Jurkat, Clone E6-1 (cell line): Measurements from ENCODE around the gene PIPOX.
A peak's percentile ranks its signal among the peaks of the same experiment; 100 is the strongest.

Experiments
- DNase-seq: peaks from one replicate; pipeline ENCODE4 v3.0.0-alpha.2; 2011; ENCODE audit warnings: low read depth, low spot score
- H3K4me3 ChIP-seq: 2 replicates; pipeline ENCODE4 v1.5.1; 2011; ENCODE audit warnings: mild to moderate bottlenecking, low read length, control low read depth, moderate library complexity

The PIPOX gene

DNA sequence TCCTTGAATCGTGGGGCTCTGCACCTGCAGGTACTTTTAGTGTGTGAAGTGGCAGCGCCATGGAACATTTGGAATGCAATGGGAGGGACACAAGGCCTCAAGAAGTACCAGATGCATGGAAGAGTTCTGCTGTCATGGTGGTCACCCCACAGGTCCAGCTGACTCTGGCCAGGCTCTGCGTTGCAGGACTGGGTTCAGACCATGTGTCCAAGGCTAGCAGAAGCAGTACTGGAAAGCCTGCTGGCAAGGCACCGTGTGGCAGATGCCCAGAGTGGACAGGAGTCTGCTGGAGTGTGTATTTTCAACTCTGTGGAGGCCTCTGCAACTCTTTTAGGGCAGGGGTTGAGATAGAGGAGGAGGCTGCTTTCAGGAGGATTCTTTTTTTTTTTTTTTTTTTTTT lies 2.1 kb downstream of the PIPOX start:
- H3K4me3 ChIP-seq = no peak overlapping the region
- DNase-seq = no peak

DNA sequence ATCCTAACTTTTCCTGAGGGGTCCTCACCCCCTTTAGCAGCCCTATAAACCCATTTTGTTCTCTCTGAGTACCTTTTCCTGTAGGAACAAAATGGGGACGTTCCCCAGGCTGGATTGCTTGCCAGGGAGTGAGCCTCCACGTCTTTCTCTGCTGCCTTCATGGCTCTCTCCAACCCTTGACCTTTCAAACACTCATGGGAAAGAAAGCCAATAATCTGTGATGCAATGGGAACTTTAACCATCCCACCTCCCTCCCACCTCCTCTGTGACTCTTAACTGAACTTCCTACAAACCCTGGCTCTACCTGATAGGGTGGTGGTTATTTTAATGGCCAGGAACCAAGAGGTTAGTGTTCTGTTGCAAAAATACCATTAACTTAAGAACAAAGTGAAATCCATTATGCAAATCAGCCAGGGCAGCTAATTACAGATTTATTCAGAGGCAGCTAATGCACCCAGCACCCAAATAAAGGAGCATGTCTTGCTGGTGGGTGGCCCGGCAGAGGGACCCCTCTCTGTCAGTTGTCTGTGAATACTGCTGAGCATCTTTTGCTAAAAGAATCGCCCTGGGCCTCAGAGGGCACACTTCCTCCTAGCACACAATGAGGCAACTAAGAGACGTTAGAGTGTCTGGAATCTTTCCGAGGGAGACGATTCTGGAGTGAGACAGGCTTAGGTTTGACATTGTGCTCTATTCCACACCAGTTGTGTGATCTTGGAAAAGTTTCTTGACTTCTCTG lies 3.0 kb downstream of the PIPOX start:
- no peak for DNase-seq
- H3K4me3 ChIP-seq = no peak overlapping the region

DNA sequence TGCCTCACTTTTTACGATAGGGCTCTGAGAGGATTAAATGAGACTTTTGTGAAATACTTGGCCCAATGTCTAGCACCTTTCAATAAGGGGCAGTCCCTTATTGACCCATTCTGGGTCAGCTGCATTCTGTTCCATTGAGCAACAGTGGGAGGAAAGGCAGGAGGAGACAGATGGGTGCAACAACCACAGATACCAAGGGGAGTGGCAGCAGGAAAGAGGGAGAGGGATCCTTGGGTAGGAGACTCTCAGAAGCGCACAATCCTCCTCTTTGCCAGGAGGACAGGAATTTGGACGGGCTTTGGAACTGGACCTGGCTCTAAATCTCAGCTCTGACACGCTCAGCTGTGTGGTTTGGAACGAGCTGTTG lies 3.5 kb downstream of the PIPOX start:
- H3K4me3 ChIP-seq = no peak overlapping the region
- DNase-seq = no peak

DNA sequence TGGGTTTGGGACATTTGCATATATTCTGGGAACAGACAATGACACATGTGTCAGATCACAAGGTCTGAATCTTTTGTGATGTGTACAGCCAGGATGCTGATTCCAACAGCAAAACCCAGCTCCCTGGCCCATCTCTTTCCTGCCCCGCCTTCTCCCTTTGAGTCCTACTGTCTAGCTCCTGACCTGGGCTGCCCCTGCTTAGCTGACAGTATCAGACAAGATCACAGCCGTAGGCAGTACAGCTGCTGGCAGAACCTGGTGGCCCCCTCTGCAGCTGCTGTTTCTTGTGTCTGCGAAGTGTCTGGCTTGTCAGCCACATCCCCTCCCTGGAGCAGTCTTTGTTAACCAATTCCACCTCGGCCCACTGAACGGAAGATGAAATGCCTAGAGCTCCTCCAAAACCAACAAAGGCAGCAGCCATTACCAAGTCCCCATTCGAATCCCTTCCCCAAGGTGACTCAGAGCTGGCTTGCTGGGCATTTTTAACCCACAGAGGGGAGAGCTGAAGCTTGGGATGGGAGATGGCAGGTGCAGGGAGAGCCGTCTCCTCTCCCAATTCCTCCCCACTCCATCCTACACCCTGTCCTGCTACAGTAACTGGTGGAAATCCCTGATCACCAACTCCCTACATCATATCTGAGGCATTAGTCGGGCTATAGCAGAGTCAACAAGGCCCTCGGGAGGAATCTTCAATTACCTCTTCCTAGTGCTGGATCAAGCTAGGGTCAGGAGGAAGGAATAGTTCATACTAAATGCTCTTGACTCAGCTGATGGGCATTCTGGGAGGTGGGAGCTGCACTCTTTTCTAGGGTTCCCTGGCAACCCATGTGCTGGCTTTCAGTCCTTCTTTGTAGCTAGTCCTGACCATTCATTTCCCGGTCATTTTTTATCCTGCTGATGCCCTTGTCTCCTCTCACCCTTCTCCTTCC lies 5.8 kb downstream of the PIPOX start:
- peak; percentile 84 for DNase-seq
- H3K4me3 ChIP-seq = 0 out of 2 replicates have a peak overlapping the region, but pooled peaks have one; percentile 3

DNA sequence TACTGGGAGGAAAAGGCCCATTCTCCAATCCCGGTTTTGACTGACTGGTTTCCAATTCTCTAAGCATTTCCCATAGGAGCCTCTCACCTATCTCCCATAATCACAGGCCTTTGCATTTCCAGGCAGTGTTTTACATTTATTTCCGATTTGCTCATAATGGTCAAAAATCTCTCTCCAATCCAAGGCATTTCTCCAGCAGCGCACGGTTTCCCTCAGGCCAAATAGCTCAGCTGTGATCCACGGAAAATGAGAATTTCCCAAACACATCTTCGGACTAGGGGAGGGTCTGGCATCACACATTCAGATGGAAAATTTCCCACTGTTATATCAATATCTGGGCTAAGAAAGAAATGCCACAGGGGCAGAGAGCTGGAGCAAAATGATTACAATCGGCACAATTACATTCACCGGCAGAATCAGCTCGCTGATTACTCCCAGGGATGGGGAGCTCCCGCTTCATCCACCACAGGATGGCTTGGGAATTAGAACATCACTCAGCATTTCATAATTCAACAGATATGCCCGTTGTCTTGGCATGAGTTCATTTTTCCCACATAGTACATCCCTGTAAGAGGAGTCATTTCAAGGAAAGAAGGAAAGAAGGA lies 6.7 kb downstream of the PIPOX start:
- no peak overlapping the region for H3K4me3 ChIP-seq
- no peak for DNase-seq

DNA sequence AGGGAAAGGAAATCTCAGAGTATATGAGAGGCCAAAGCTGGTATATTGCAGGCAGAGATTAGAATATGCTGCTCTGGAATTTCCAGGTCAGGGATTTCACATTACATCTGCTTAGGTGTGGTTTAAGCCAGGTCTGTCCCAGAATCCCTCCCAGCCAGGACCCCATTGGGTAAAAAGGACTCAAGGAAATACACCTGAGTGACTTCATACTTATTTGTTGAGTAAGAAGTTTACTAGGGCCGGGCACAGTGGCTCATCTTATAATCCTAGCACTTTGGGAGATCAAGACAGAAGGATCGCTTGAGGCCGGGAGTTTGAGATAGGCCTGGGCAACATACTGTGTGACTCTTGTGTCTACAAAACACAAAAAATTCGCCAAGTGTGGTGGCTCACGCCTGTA lies 7.2 kb downstream of the PIPOX start:
- no peak overlapping the region for H3K4me3 ChIP-seq
- DNase-seq = no peak

DNA sequence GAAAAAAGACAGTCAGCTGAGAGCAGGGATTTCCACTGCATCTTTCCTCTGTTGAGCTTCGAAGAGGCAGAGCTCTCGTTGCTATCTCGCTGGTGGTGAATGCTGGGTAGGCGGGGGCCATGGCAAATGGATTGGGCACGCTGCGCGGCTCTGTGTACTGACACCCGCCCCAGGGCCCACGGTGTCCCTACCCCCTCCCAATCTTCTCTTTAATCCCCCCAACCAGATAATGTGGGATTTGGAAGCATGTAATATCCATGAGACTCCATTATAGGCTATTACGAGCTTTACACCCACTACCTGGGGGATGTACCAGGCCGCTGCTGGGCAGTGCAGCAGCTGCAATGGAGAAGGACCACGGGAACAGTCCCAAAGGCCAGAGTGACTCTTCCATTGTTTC lies 8.3 kb downstream of the PIPOX start:
- no peak for DNase-seq
- H3K4me3 ChIP-seq = no peak overlapping the region

DNA sequence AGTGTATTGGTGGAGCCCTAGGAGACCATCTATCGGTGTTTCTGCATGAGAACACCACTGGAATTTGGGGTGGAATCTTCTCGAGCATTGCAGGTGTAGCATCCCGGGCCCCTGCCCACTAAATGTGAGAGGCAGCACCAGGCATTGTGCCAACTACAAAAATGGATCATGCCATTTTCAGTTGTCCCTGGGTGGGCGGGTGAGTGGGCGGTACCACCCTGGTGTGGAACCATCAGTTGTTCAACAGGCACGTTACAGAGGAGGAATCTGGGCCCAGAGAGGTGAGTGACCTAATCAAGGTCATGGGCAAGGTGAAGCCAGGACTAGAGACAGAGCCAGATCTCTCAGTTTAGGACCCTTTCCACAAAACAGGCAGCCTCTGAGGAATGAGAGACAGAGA lies 8.8 kb downstream of the PIPOX start:
- no peak overlapping the region for H3K4me3 ChIP-seq
- DNase-seq = no peak

DNA sequence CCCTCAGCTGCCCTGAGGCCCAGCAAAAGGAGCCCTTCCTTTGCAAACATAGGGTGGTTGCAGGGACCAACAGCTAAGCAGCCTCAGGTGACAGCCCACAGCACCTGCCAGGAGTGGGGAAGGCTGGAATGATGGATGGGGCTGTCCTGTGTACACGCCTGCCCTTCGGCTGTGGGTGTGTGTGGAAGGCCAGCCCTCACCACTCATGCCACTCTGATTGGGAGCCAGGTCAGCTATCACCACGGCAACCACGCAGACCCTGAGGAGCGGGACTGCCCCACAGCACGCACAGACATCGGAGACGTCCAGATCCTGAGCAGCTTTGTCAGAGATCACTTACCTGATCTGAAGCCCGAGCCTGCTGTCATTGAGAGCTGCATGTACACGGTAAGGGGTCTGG lies 11.9 kb downstream of the PIPOX start:
- H3K4me3 ChIP-seq = no peak overlapping the region
- no peak for DNase-seq

DNA sequence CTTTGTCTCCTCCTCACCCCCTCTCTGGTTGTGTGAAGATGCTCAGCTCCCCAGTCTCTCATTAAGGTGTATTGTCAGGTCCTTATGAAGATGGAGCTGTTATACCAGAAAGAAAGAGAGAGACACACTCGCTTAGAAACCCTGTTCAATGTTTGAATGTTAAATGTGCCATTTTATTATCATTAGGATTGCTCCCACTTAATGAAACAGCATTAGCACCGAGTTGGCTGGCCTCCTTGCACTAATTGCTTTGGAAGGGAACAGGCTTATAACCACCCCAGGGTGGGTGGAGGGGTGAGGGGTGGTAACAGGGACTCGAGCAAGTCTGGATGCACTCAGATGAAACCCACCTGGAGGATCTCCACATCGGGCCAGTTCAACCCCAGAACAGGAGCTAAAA lies 14.4 kb downstream of the PIPOX start:
- H3K4me3 ChIP-seq = no peak overlapping the region
- DNase-seq = no peak

DNA sequence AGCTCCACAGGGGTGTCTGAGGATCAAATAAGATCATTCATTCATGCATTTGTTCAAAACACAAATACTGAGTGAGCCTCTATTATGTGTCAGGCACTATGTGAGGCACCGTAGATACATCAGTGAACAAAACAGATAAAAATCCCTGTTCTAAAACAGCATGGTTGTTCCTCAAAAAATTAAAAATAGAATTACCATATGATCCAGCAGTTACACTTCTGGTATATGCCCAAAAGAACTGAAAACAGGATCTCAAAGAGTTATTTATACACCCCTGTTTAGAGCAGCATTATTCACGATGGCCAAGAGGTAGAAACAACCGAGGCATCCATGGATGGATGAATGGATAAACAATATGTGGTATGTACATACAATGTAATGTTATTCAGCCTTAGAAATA lies 15.4 kb downstream of the PIPOX start:
- no peak overlapping the region for H3K4me3 ChIP-seq
- DNase-seq = no peak

DNA sequence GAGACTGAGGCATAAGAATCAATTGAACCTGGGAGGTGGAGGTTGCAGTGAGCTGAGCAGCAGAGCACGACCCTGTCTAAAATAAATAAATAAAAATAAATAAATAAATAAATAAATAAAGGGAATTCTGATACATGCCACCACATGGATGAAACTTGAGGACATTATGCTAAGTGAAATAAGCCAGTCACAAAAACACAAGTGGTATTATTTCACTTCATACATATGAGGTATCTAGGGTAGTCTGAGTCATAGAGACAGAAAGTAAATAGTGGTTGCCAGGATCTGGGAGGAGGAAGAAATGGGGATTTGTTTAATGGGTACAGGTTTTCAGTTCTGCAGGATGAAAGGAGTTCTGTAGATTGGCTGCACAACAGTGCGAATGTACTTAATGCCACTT lies 16.3 kb downstream of the PIPOX start:
- no peak for DNase-seq
- H3K4me3 ChIP-seq = no peak overlapping the region

DNA sequence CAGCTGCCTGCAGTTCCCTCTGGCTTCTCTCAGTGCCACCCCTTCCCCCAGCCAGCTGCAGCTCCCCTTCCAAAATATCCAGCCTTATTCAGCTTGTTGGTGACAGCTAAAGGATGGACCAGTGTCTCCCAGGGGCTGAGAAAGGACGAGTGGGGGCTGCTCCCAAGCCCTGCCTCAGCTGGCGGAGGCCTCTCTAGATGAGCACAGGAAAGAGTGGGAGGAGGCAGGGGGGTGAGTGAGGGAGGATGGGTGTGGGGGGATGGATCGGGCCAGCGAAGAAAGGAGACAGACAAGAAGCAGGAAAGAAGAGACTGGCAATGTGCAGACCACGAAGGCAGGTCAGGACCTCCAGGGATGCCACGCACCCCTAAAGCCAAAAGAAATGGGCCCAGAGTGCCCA lies 17.5 kb downstream of the PIPOX start:
- DNase-seq = no peak
- no peak overlapping the region for H3K4me3 ChIP-seq

DNA sequence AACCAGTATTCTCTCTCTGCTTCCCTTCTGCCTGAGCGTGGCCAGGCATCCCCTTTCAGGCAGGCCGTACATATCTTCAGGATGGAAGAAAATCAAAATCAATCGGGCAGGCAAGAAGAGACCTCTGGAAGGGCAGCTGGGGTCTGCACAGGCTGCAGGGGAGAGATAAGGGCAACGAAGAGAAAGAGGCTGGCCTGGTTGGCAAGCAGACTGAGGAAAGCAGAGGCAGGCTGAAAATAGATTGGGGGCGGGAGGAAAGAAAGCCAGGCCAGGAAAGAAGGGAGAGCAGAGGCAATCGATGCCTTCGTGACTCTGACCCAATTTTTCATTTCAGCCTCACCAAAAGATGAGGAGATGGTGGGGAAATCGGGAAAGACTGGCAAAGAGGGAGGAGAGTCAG lies 18.1 kb downstream of the PIPOX start:
- DNase-seq = no peak
- no peak overlapping the region for H3K4me3 ChIP-seq

DNA sequence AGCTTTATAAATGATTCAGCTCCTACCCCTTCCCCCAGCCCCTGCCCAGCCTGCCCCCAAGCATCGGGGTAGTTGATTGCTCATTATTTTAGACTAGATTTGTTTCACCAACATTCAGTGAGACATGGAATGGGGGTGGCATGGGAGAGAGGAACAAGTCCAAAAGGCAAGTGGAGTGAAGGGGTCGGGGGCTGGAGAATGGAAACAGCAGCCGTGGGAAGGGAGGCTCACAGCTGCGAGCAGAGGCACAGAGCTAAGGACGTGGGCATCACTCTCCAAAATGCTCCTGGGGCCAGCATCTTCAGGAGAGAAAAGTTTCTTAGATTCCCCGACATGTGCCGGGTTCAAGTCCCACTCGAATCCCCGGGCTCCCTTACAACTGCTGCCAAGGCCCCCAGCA lies 19.3 kb downstream of the PIPOX start:
- DNase-seq = no peak

DNA sequence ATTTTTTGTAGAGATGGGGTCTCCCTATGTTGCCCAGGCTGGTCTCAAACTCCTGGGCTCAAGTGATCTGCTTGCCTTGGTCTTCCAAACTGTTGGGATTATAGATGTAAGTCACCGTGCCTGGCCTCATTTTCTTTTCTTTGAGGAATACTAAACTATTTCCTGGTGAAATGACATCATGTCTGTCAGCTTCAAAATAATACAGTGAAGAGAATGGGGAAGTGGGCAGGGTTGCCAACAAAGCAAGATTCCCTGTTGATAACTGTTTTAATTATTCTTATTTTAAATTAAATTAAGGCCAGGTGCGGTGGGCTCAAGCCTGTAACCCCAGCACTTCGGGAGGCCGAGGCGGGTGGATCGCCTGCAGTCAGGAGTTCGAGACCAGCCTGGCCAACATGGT lies 21.1 kb downstream of the PIPOX start:
- no peak overlapping the region for H3K4me3 ChIP-seq
- no peak for DNase-seq

More for the DNA sequence above, 19.3 kb downstream of the PIPOX start:
- H3K4me3 ChIP-seq = no peak overlapping the region

DNA sequence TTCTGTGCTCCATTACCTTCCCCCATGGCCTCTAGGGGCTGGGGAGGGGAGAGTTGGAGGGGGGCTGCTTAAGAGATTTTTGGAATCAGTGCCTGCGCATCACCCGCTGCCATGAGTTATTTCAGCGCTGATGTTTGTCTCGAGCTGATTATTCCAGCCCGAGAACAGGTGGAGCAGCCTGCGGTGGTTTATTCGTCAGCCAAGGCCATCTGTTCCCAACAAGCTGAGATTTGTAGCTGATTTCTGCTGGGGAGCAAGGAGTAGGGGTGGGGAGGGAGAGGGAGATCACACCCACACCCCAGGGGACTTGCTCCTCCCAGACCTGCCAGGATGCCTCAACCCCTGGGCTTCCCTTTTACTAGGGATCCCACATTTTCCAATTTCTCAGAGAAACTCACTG lies 23.1 kb downstream of the PIPOX start:
- DNase-seq = no peak
- no peak overlapping the region for H3K4me3 ChIP-seq

DNA sequence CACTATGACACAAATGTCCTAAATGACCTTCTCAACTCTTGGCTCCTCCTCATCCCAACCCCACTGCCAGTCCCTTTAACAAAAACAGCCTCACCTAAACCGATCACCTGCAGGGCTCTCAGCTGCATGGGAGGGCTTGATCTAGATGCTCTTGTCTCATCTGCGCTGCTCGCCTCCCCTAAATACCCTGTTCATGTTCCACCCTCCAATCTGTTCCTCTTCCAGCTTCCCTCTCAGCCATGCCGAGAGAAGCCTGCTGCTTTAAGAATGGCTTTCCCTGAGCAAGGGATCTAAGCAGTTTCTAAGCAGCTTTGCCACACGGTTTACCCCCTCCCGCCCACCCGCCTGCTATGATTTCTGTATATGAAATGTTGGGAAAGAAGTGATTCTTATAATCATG lies 23.7 kb downstream of the PIPOX start:
- no peak overlapping the region for H3K4me3 ChIP-seq
- no peak for DNase-seq

DNA sequence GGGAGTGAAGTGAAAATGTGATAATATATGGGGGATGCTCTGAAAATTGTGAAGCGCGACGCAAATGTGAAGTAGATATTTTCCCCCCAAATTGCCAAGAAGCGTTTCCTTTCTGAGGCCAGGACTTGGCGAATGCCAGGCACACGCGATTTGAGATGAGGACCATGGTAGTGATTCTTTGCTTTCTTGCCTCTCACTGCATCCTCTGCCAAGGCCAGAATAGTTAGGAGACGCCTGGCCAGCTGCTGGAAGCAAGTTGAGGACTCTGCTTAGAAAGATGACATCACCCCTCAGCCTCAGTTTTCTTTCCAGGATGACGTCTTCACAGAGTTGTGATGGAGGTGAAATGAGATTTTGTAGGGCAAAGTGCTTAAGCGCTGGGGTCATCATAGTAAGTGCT lies 25.9 kb downstream of the PIPOX start:
- no peak for DNase-seq

DNA sequence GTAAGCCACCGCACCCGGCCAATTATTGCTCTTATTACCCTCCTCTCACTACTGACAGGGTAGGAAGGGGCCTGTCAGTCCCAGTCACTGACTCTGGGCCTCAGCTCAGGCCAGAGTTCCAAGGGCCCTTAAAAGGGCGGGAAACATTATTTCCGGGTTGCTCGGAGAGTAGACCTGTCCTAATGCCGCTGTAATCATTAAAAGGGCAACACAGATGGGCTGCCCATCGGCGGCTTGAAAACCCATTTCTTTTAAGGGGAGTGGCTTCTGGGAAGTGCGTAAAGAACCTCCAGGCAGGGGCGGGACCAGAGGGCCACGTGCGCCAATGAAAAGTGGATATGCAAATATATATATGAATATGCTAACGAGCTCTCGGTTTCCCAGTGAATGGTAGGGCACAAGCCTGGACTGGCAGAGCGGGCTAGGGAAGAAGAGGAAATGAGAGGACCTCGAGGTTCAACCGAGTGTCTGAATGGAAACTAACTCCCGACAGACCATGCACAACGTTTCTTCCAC lies 26.6 kb downstream of the PIPOX start:
- DNase-seq = no peak

More for the DNA sequence above, 25.9 kb downstream of the PIPOX start:
- no peak overlapping the region for H3K4me3 ChIP-seq

More for the DNA sequence above, 26.6 kb downstream of the PIPOX start:
- no peak overlapping the region for H3K4me3 ChIP-seq
